Activated T-cell treated with anti-CD3 and anti-CD28 coated beads for 4 hours (primary cell): ENCODE results near the gene EPN3.

Experiments
- DNase-seq: peaks from one replicate; pipeline ENCODE4 v3.0.0-alpha.2; 2020

EPN3 gene

GRCh38 chr17:50572541-50572940 lies 40.0 kb downstream of the EPN3 start:
- DNase-seq = no peak

DNA sequence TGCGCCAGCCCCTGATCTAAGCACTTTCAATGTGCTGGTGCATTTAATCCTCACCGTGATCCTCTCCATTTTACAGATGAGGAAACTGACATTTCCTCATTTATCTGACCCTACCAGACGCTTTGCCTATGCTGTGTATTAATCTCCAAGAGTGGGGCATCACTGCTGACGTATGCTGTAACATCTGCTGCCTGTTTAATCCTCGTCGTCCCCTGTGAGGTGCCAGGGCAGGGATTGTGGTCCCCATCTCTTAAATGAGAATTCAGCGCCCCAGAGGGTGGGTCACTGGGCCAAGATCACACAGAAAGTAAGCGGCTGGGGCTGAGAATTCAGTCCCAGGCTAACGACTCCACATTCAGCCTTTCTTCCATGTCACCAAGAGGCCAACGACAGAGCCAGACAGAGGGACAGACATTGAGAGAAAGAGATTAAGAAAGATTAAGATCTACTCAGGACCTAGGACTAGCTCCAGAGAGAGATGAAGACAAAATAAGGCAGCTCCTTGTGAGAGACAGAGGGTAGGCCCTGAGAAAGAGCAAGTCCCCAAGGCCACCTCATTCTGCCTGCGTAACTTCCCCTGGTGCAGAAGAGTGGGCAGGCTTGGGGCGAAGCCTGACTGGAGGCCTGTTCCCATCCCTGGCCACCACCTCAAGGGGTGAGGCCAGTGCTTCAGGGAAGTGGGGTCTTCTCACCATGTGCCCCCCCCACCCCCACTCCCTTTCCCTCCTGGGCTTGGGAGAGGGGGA lies 41.5 kb downstream of the EPN3 start:
- no peak for DNase-seq

GRCh38 chr17:50575581-50576210 lies 43.2 kb downstream of the EPN3 start:
- no peak for DNase-seq

DNA sequence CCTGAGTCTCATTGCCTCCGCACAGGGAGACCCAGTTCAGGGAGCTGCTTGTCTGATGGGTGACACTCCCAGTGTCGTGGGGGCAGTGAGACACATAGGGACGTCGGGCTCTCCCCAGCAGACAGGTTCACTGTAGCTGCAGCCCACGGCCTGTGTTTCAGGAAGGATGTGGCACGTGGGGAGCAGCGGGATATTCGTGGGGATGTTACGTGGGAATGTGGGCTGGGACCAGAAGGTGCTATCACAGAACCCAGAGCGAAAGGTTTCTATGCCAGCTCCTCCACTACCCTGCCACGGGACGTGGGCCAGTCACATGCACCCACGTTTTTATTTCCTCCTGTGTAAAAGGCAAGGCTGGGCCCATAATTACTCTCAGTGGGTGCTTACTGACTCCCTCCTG lies 44.3 kb downstream of the EPN3 start:
- no peak for DNase-seq

DNA sequence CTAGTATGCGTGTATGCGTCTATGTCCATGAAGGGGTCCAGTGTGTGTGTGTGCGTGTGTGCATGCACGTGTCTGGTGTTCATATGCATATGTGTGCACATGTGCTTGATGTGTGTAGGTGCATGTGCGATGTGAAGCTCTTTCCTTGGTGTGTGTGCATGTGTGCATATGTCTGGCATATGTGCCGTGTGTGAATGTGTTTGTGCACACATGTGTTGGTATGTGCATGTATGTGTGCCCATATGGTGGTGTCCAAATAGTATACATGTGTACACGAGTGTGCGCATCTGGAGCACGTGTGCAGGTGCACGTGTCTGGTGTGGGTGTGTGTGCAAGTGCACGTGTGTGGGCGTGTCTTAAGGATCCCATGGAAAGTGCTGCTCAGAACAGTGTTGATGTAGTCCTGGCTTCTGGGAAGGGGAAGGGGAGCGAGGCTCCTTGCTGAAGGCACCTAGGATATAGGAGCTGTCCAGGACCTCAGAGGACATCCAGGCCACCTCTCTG lies 45.0 kb downstream of the EPN3 start:
- DNase-seq = no peak

- no peak for DNase-seq
These were observed 45.6 kb downstream of the EPN3 start for GRCh38 chr17:50578173-50578572.

GRCh38 chr17:50579399-50579798 lies 46.9 kb downstream of the EPN3 start:
- no peak for DNase-seq

GRCh38 chr17:50580646-50581045 lies 48.1 kb downstream of the EPN3 start:
- DNase-seq = no peak

DNA sequence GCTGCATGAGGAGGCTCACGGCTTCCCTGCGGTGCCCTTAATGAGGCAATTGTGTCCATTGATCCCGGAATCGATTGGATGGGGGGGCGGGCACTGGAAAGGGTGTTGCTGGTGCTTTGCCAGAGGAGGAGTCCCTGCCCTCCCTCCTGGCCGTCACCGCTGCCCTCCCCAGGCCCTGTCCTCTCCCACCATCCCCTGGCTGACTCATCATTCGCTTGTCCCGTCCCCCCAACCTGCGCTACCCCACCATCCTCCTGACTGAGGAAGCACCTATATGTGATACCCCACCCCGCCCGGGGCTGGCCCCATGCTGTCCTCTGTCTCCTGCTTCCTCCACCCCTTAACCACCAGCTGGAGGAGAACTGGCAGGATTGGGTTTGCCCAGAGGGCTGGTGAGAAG lies 48.8 kb downstream of the EPN3 start:
- DNase-seq = no peak

DNA sequence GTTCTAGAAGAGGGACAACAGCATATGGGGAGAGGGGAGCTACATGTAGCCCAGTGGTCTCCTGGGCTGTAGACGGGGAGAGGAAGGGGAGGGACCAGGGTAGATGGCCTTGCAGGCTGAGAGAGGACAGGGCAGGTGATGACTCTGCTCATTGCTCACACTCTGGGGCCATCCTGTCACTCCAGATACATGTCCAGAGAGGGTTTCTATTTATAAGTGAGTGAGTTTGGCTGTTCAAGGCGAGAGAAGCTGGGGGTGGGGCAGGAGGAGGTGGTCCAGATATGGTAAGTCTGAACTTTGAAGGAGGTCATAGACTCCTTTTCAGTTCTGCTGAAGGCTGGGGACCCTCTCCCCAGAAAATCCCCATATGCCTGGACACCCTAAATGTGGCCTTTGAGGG lies 50.2 kb downstream of the EPN3 start:
- no peak for DNase-seq

DNA sequence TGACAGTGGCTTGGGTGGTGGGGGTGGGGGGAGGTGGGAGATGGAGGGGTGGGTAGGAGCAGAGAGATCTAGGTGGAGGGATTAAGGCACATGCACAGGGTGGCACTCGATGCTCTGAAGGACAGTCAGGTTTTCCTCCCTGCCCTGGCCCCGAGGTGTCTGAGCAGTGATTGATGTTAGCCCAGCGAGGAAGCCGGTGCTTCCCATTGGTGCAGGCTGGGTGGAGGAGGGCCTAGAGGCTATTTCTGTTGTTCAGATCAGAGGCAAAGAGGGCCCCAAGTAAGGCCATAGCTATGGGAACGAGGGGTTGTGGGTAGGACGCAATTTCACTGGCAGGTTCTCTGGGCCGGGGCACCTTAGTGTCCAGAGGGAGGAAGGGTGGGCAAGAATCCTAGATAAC lies 51.1 kb downstream of the EPN3 start:
- DNase-seq = no peak

DNA sequence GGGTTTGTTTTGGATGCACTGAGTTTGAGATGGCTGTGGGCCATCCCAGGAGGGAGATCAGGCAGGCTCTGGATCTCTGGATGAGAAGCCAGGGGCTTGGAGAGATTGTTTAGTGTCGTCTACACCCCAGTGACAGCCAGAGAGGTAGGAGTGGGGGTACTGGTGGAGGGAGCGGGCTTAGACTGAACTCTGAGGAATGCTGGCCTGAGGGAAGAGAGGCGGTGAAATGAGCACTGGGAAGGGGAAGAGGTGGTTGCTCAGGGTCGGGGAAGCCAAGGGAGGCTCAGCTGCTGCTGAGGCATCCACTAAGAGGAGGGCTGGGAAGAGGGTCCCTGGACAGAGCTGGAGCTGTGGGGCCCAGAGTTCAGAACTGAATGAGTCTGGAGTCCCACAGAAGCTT lies 51.6 kb downstream of the EPN3 start:
- no peak for DNase-seq

DNA sequence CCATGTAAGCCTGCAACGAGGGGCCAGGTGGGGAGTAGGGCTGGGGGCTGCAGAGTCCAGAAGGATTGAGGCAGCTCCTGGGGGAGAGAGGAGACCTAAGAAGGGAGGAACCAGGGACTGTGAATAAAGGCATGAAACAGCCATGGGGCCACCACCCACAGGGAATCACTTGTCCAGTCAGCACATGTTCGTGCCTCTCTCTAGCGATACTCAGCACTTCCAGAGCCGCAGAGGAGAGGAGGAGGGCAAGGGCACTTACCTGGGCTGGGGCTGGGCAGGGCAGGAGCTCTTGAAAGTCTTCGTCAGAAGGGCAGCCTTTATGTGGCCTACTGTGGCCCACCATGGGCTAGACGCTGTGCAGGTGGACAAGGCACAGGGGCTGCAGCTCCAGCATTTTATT lies 52.2 kb downstream of the EPN3 start:
- no peak for DNase-seq

GRCh38 chr17:50585346-50585745 lies 52.8 kb downstream of the EPN3 start:
- no peak for DNase-seq

GRCh38 chr17:50585891-50586290 lies 53.4 kb downstream of the EPN3 start:
- DNase-seq = no peak

- no peak for DNase-seq
These were observed 54.1 kb downstream of the EPN3 start for GRCh38 chr17:50586421-50587247.

- DNase-seq = no peak
These were observed 55.0 kb downstream of the EPN3 start for GRCh38 chr17:50587571-50587970.

GRCh38 chr17:50588391-50589049 lies 56.0 kb downstream of the EPN3 start:
- DNase-seq = no peak

DNA sequence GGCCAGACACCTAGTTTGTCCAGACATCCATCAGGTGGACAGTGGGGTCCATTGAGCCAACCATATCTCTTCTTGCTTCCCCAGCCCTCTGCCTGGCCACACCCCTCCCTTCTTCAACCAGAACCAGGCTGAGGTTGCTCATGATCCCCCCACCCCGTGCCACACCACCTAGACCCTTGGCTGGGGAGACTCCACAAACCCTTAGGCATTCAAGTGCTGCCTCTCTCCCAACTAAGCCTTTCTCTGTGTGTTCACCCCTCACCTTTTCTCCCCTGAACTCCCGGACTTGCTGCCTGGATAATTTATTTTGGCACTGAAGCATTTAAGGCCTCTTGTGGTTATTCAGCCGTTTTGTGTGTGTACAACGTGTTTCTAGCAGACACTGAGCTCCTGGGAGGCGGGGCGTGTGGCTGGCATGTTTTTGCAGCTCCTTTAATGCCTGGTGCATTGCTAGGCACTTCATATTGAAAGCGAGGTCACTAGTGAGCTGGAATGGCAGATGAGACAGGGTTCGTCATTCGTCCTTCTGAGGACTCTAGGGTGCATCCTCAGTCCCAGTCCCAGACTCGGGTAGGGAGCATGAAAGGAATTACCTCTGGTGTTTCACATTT lies 56.7 kb downstream of the EPN3 start:
- no peak for DNase-seq

DNA sequence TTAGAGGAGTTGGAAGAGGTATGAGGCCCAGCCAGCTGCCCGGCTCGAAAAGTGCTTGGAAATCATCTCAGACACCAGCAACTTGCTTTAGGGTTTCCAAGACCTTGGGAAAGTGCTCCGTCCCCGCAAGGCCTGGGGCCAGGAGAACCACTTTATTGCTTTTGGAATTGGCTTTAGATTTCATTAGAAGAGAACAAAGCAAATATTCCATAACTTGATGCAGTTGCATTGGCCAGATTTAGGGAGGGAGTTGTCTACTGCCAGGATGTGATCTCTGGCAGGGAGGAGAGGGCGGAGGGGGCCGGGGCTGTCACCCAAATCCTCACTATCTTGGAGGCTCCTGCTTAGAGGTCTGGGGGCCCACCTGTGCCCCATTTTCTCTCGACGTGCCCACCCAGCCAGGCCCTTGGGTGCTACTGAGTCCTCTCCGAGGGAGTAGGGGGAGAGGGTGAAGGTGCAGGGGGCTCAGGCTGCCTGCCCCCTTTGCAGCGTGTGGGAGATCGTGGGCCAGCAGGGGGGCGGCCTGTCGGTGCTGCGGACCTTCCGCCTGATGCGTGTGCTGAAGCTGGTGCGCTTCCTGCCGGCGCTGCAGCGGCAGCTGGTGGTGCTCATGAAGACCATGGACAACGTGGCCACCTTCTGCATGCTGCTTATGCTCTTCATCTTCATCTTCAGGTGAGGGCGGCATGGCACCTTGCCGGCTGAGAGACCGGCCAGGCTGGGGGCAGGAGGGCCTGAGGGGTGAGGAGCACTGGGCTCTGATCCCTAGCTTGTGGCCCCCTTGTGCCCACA lies 58.6 kb downstream of the EPN3 start:
- DNase-seq = no peak

DNA sequence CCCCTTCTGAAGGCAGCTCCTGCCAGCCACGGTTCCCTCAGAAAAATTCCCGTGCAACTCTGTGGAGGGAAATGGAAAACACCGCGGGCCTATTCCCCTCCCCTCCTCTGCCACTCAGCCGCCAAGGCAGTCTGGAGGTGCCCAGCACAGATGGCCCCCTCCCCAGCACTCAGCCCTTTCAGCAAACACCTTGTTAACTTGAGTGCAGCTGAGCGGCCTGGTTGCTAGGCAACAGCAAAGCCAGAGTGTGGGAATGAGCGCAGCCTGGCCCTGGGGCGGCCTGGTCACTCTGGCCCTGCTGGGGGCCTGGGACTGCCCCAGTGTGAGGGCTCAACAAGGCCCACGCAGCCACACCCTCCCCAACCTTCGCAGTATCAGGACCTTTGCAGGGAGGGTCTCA lies 60.8 kb downstream of the EPN3 start:
- no peak for DNase-seq
